NCI-H748 (cell line): ENCODE data around the gene GK.
"Not testable (repeated sequence)": the region's sequence is repeated elsewhere in the genome, so short reads cannot be mapped to it uniquely, and the experiment has no call there.

Experiments used
- DNase-seq: peaks from one replicate; lab custom pipeline; 2025; ENCODE audit not compliant: unreplicated experiment; lab: John Stamatoyannopoulos, UW

Gene GK

GRCh38 chrX:30652527-30653414 is 452 bp upstream of the GK start:
- peak; percentile 92 for DNase-seq

- DNase-seq, result not testable (repeated sequence)
Measured at GRCh38 chrX:30654386-30654785, 1.2 kb downstream of the GK start.

- DNase-seq, result no peak
Measured at GRCh38 chrX:30654989-30655607, 1.9 kb downstream of the GK start.

GRCh38 chrX:30655991-30656390 is 2.8 kb downstream of the GK start:
- no peak for DNase-seq

GRCh38 chrX:30657196-30658161 is 4.3 kb downstream of the GK start:
- no peak for DNase-seq

- no peak for DNase-seq
Measured at GRCh38 chrX:30659421-30659820, 6.2 kb downstream of the GK start.

GRCh38 chrX:30661228-30661627 is 8.0 kb downstream of the GK start:
- DNase-seq, result no peak

GRCh38 chrX:30663322-30663721 is 10.1 kb downstream of the GK start:
- DNase-seq, result peak; percentile 1

GRCh38 chrX:30665471-30665870 is 12.2 kb downstream of the GK start:
- DNase-seq, result no peak

GRCh38 chrX:30666094-30666493 is 12.9 kb downstream of the GK start:
- DNase-seq, result no peak

GRCh38 chrX:30668581-30668980 is 15.4 kb downstream of the GK start:
- DNase-seq, result no peak

GRCh38 chrX:30671189-30671588 is 18.0 kb downstream of the GK start:
- DNase-seq, result not testable (repeated sequence)

GRCh38 chrX:30673127-30673796 is 20.0 kb downstream of the GK start:
- no peak for DNase-seq

GRCh38 chrX:30673884-30674598 is 20.8 kb downstream of the GK start:
- DNase-seq, result no peak

- DNase-seq, result no peak
Measured at GRCh38 chrX:30674799-30675198, 21.6 kb downstream of the GK start.

- DNase-seq, result no peak
Measured at GRCh38 chrX:30679369-30679768, 26.1 kb downstream of the GK start.

- DNase-seq, result no peak
Measured at GRCh38 chrX:30680618-30681017, 27.4 kb downstream of the GK start.

GRCh38 chrX:30688641-30689040 is 35.4 kb downstream of the GK start:
- no peak for DNase-seq

- no peak for DNase-seq
Measured at GRCh38 chrX:30689116-30689515, 35.9 kb downstream of the GK start.

- DNase-seq, result peak; percentile 39
Measured at GRCh38 chrX:30690330-30690729, 37.1 kb downstream of the GK start.
